Endothelial cell of umbilical vein (primary cell): ENCODE results near the gene P2RY2. TPM values are rescaled to one million over a fixed set of nuclear protein-coding genes. Genes with fewer than 3 reads are reported as not detected.

Experiments used
- BruUV-seq: library from RNA; stranded (reverse); fragments of 400-500 nt; replicated peaks from 2 replicates; lab custom pipeline; 2021; lab: Mats Ljungman, UMichigan
- CTCF ChIA-PET: fragments of 300-600, 350-600 bp; sonication (Branson Sonifier 250); formaldehyde crosslinking; loops from one replicate; lab custom pipeline; 2021; ENCODE audit warnings: antibody characterized with exemption, inconsistent platforms; lab: Charles Lee
- POLR2A ChIA-PET: fragments of 300-600, 350-600 bp; sonication (Branson Sonifier 250); formaldehyde crosslinking; loops from one replicate; lab custom pipeline; 2021; ENCODE audit warnings: antibody characterized with exemption, inconsistent platforms; lab: Charles Lee
- DNase-seq: peaks from one replicate; pipeline ENCODE4 v3.0.0-alpha.2; 2011; ENCODE audit warnings: low read depth, low spot score
- FAIRE-seq: peaks from 2 replicates; lab custom pipeline; 2011; peaks lifted over from hg19 to GRCh38; lab: Jason Lieb, UNC
- H2AFZ ChIP-seq: 2 replicates; pipeline ENCODE4 v1.6.0; 2012; ENCODE audit warnings: low read depth, low read length, control low read depth, inconsistent platforms
- H3K27ac ChIP-seq: 2 replicates; pipeline ENCODE4 v1.5.1; 2011; ENCODE audit warnings: low read depth, mild to moderate bottlenecking, control low read depth, low read length, moderate library complexity; ENCODE audit not compliant: insufficient read depth
- H3K27me3 ChIP-seq, 2 experiments: 2 replicates each; pipeline versions ENCODE4 v1.6.0 to v1.6.1; 2011; ENCODE audit warnings: low read length in 2 of 2, mixed read lengths in 1 of 2; ENCODE audit not compliant: control insufficient read depth in 2 of 2, insufficient read depth in 2 of 2
- H3K36me3 ChIP-seq, 2 experiments: 2 replicates in 1 of 2; 3 replicates in 1 of 2; pipeline ENCODE4 v1.5.1; 2011; ENCODE audit warnings: low read length in 2 of 2, mild to moderate bottlenecking in 1 of 2, moderate library complexity in 1 of 2; ENCODE audit not compliant: control insufficient read depth in 2 of 2, insufficient read depth in 2 of 2; ENCODE audit errors: extremely low read depth in 1 of 2
- H3K4me1 ChIP-seq: 3 replicates; pipeline ENCODE4 v1.5.1; 2011; ENCODE audit warnings: mild to moderate bottlenecking, low read length; ENCODE audit not compliant: control insufficient read depth, insufficient read depth; ENCODE audit errors: extremely low read depth
- H3K4me2 ChIP-seq: 2 replicates; pipeline ENCODE4 v1.6.1; 2011; ENCODE audit warnings: low read length, control low read depth, mixed read lengths; ENCODE audit not compliant: insufficient read depth
- H3K4me3 ChIP-seq, 3 experiments: fragments of 200-600 bp in 1 of 3; sonication (generic), shearing (Covaris generic) in 1 of 3; replicated peaks in 1 of 3; 2 replicates each; pipeline ENCODE4 v1.5.1; 2011 to 2016; ENCODE audit warnings: control low read depth in 3 of 3, low read length in 3 of 3, mild to moderate bottlenecking in 2 of 3, inconsistent platforms in 1 of 3, low read depth in 1 of 3, moderate library complexity in 1 of 3; ENCODE audit not compliant: insufficient read depth in 1 of 3
- H3K79me2 ChIP-seq: 2 replicates; pipeline ENCODE4 v1.6.0; 2012; ENCODE audit warnings: low read length, inconsistent platforms; ENCODE audit not compliant: control insufficient read depth, insufficient read depth
- H3K9ac ChIP-seq: replicated peaks from 2 replicates; pipeline ENCODE3; 2011; ENCODE audit warnings: low read length, control low read depth; ENCODE audit not compliant: insufficient read depth; ENCODE audit errors: extremely low read depth
- H3K9me1 ChIP-seq: replicated peaks from 3 replicates; pipeline ENCODE4 v1.6.0; 2011; ENCODE audit warnings: mild to moderate bottlenecking, low read length; ENCODE audit not compliant: control insufficient read depth, insufficient read depth; ENCODE audit errors: extremely low read depth
- H3K9me3 ChIP-seq: replicated peaks from 2 replicates; pipeline ENCODE4 v1.5.1; 2012; ENCODE audit warnings: low read length, inconsistent platforms; ENCODE audit not compliant: control insufficient read depth, insufficient read depth
- H4K20me1 ChIP-seq: replicated peaks from 2 replicates; pipeline ENCODE3; 2011; ENCODE audit warnings: mild to moderate bottlenecking, low read length; ENCODE audit not compliant: control insufficient read depth, insufficient read depth; ENCODE audit errors: extremely low read depth
- EZH2 ChIP-seq: IDR thresholded peaks from 2 replicates; pipeline ENCODE4 v1.6.1; 2012; ENCODE audit warnings: borderline replicate concordance, low read depth, mild to moderate bottlenecking, moderate library complexity, low read length, inconsistent platforms; ENCODE audit not compliant: severe bottlenecking
- FOS ChIP-seq: IDR thresholded peaks from 2 replicates; pipeline ENCODE4 v1.6.1; 2011; ENCODE audit warnings: mild to moderate bottlenecking, low read length, moderate library complexity, borderline replicate concordance; ENCODE audit not compliant: insufficient read depth
- GATA2 ChIP-seq: IDR thresholded peaks from 2 replicates; pipeline ENCODE4 v1.7.0; 2011; ENCODE audit warnings: low read depth, mild to moderate bottlenecking, moderate library complexity, mixed read lengths, low read length; ENCODE audit not compliant: insufficient read length, insufficient read depth
- JUN ChIP-seq: IDR thresholded peaks from 2 replicates; pipeline ENCODE4 v1.6.1; 2011; ENCODE audit warnings: borderline replicate concordance, low read depth; ENCODE audit not compliant: insufficient read length, insufficient read depth
- MYC ChIP-seq: IDR thresholded peaks from one replicate; pipeline ENCODE4 v1.6.1; 2011; ENCODE audit warnings: mild to moderate bottlenecking, low read depth, low read length
- POLR2A ChIP-seq: IDR thresholded peaks from 2 replicates; pipeline ENCODE4 v1.6.1; 2012; ENCODE audit warnings: low read depth, mild to moderate bottlenecking, control low read depth, low read length
- POLR2AphosphoS5 ChIP-seq: IDR thresholded peaks from 2 replicates; pipeline ENCODE4 v1.6.1; 2012; ENCODE audit warnings: low read depth, mild to moderate bottlenecking, control low read depth, low read length, moderate library complexity; ENCODE audit not compliant: insufficient read depth
- dilution Hi-C: fragments of 300-500 bp; cut with MboI; formaldehyde crosslinking; loops from one replicate; pipeline ENCODE4 v1.15.0; 2019; ENCODE audit warnings: low sequenced_read_pairs; ENCODE audit not compliant: extremely low pct_ligation_motif_present
- intact Hi-C: fragments of 100-400 bp; cut with micrococcal nuclease; formaldehyde crosslinking; loops from one replicate; pipeline ENCODE4 v1.10.0; 2022
- polyA plus RNA-seq, 4 experiments: library from polyadenylated mRNA; depleted of rRNA in 3 of 4; stranded (reverse) in 3 of 4; unstranded in 1 of 4; fragments of >200 nt; gene quantifications; 2 replicates each; pipeline versions ENCODE4 v1.2.1 to v1.2.3, GENCODE V29; 2011 to 2012; ENCODE audit warnings: missing spikeins in 1 of 4
- total RNA-seq: library from RNA; stranded (reverse); gene quantifications from 2 replicates; pipeline ENCODE4 v1.2.3, GENCODE V29; 2021
- TF ChIP-seq, protein P1 (sequence below): IDR thresholded peaks from 2 replicates; pipeline ENCODE4 v1.6.1; 2011; ENCODE audit not compliant: insufficient read depth, insufficient read length
- TF ChIP-seq, protein P2 (sequence below), 2 donors: IDR thresholded peaks; 1 replicate in 1 of 2; 2 replicates in 1 of 2; pipeline ENCODE4 v1.5.1; 2011; ENCODE audit warnings: low read length in 2 of 2, mild to moderate bottlenecking in 2 of 2, moderate library complexity in 2 of 2, control low read depth in 1 of 2, inconsistent platforms in 1 of 2, low read depth in 1 of 2; ENCODE audit not compliant: insufficient read depth in 1 of 2; ENCODE audit errors: extremely low read depth in 1 of 2

Gene P2RY2
- total and polyA plus RNA-seq, 2 donors (not counting 3 experiments of a cell fraction or from before 2014, with no cell fraction given) = 4.8 to 5.6 TPM

DNA sequence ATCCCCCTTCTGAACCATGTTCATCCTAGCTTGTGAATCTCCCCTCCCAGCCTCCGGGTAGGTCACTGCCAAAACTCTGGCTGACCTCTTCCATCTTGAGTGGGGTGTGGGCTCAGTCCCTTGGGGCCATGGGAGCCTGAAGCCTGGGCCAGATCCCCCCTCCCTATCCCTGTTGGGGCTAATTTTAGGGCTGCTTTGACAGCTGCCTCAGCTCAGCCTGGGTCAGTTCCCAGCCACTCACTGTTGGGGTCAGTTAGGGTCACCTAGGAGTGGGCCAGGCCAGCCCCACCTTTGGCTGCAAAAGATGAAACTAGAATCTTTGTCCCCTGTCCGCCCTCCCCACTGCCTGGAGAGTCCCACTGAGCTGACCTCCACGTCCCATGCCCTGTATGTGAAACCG is 29.8 kb upstream of the P2RY2 start:
- Histone ChIP-seq H3K27ac (no peak overlapping the region), H3K79me2 (no peaks in the 10 kb centered on the region), H3K9me3 (no peaks in the 10 kb centered on the region), H3K4me3 (no peak overlapping the region), H3K36me3 (no peaks in the 10 kb centered on the region), H3K4me1 (peaks cover 29% of the 10 kb centered on the region), H4K20me1 (no peaks in the 10 kb centered on the region), H3K4me2 (no peak overlapping the region), H3K9me1 (no peaks in the 10 kb centered on the region), H3K27me3 (no peaks in the 10 kb centered on the region), H2AFZ (no peak overlapping the region), H3K9ac (no peak overlapping the region)
- intact Hi-C loops (no loop called here), dilution Hi-C loops (no loop called here)
- FAIRE-seq = no peak
- TF ChIP-seq, protein P1, sequence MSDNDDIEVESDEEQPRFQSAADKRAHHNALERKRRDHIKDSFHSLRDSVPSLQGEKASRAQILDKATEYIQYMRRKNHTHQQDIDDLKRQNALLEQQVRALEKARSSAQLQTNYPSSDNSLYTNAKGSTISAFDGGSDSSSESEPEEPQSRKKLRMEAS = no peak
- no peak for TF ChIP-seq GATA2
- no peak for TF ChIP-seq MYC
- TF ChIP-seq JUN = no peak
- TF ChIP-seq POLR2A = no peak
- no peak for TF ChIP-seq EZH2
- TF ChIP-seq POLR2AphosphoS5 = no peak
- TF ChIP-seq, protein P2, sequence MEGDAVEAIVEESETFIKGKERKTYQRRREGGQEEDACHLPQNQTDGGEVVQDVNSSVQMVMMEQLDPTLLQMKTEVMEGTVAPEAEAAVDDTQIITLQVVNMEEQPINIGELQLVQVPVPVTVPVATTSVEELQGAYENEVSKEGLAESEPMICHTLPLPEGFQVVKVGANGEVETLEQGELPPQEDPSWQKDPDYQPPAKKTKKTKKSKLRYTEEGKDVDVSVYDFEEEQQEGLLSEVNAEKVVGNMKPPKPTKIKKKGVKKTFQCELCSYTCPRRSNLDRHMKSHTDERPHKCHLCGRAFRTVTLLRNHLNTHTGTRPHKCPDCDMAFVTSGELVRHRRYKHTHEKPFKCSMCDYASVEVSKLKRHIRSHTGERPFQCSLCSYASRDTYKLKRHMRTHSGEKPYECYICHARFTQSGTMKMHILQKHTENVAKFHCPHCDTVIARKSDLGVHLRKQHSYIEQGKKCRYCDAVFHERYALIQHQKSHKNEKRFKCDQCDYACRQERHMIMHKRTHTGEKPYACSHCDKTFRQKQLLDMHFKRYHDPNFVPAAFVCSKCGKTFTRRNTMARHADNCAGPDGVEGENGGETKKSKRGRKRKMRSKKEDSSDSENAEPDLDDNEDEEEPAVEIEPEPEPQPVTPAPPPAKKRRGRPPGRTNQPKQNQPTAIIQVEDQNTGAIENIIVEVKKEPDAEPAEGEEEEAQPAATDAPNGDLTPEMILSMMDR (IDR thresholded peaks at IDR 0.05; ENCODE audit: extremely low read depth in 1 of 2, insufficient read depth in 1 of 2, low read depth in 1 of 2, low read length in 2 of 2) = no peak
- TF ChIP-seq FOS = no peak
- CTCF ChIA-PET = interaction anchor here (1.8 to 4.9 kb wide), 3 partner anchors 11 to 48 kb away, joined by 5 to 26 read pairs (median 22); no protein-coding TSS in a partner anchor
- DNase-seq = no peak
- POLR2A ChIA-PET = no interaction called here
- BruUV-seq = no TSS peak
